OCI-M1 (cell line): ENCODE results near the gene MOG.

Source experiments
- DNase-seq: peaks from one replicate; lab custom pipeline; 2025; lab: John Stamatoyannopoulos, UW

Gene MOG

DNA sequence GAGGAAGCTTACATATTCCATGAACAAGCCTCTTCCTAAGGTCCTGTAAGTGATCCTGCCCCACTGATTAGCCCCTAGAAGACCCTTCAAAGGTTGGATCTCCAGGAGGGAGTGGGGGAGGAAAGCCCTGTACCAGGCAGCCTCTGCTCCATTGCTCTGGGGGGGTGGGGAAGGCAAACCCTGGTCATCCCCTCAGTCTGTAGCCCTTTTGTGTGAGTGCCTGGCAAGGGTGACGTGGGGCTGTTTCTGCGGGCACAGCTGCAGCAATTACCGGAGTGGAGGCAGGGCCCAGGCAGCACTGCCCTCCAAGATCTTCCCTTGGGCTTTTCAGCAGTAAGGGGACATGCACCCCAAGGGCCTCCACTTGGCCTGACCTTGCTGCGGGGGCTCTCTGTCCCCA, at the start of gene MOG:
TSS of gene MOG (plus strand) at position 295 of the 400 bp plus-strand sequence. CDS start 118 bp downstream, outside the sequence.
- no peak for DNase-seq

DNA sequence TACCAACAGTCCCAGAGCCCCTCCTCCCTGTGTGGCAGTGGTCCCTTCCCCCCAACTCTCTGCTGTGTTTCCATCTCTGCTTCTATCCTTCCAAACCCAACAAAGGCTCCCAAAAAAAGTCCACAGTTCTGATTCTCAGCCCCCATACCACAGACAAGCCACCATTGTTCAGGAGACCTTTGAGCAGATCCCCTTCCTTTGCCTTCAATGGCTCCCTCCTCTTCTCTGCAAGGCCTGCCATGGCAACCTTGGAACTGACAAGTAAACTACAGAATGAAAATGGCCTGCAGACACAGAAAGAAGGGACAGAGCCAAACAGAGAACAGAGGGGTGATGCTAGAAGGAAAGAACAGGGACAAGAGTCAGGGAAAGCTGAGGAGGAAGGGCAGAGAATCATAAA, 48.8 kb upstream of the MOG start:
- no peak for DNase-seq

DNA sequence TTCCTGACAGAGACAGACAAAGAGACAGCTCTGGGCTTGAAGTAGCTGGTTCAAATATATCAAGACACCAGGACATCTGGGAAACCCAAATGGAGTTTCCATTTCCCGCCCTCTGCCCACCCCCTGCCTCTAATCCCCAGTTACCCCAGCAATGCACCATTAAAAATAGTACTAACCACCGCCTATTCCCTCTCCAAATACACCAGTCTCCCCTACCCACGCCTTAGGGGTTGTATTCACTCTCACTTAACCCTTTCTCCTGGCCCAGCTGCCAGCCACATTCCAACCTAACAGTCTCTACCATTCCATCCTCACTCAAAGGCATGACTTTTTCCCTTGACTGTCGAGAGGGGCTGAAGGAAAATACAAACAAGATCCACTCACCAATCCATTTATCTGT, 46.4 kb upstream of the MOG start:
- no peak for DNase-seq

DNA sequence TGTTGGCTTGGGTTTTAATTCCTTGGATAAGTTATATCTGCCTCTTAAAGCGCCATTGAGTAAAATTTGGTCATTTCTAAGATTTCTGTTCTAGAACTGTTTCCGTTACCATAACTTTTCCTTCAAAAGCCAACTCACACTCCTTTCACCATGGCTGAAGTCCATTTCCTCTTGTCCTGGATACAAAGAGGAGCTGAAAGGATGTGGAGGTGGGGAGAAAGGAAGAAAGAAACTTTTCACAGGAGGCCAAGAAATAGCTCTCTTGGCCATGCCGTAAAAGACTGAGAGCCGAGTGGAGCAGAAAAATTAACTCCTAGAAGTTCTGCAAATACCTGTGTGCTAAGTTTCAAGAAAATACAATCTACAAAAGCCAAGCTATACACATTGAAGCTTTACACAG, 45.5 kb upstream of the MOG start:
- DNase-seq: no peak

DNA sequence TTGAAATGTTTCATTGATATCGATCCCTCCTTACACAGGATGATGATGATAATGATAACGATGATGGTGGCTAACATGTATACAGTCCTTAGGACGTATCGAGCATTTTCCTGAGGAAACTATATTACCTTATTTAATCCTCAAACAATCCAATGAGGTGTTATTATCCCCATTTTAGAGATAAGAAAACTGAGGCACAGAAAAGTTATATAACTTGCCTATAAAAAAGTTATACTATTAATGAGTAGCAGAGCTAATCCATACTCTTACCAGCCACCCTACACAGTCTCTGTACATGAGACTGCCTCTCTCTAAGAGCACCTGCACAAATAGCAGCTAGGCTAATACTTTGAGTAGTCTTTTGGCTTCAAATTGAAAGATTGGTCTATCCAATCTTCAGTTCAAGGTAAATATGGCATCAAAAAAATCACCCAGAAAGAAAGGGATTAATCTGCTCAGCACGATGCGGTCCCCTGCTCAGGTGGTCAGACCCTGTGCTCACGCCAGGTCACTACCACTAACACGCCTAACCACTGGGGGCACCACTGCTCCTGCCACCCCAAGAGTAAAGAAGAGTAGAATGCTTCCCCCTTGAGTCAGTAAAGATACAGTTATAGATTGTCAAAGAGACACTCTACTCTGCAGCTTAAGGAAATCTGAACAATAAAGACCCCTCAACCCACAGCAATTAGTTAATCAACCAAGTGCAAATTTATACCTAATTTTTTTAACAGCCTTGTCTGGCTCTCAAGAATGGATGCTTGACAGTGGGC, 38.9 kb upstream of the MOG start:
- peak; percentile 26 for DNase-seq

DNA sequence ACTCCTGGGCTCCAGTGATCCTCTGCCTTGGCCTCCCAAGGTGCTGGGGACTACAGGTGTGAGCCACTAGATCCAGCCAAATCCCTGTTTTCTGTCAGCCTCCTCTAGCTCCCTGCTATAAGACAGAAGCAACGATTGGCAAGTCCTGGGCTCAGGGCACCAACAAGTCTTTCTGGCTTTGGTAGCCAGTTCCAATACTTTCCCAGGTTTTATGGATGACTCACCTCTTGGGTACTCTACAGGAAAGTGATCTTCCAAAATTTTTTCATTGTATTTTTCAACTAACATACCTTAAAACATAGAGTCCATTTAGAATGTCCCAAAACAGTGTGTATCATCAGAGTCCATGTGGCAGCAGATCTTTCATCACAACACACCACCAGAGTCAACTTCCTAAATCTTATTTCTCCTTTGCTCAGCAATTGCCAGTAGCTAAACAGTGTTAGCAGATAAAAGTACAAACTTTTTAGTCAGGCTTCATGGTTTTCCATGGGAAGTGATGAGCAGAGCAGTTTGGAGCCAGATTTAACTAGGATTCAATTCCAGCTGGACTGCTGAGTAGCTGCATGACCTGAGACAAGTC, 37.2 kb upstream of the MOG start:
- DNase-seq: no peak

DNA sequence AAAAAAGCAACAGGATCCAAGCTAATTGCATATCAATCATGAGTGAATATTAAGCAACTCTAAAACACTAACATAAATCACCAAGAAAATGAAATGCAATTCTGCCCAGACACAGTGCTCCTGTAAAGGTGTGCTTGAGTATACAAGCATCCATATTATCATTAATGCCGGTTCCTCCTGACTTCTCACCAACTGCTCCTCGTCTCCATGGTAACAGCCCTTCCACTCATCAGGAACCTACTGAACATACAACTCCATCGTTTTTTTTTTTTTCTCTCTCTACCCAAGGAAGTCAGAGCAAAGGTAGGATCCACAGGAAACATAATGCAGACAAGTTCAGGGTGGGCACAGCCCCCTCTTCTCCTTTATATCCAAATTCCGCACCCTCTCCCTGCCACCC, 36.3 kb upstream of the MOG start:
- no peak for DNase-seq

DNA sequence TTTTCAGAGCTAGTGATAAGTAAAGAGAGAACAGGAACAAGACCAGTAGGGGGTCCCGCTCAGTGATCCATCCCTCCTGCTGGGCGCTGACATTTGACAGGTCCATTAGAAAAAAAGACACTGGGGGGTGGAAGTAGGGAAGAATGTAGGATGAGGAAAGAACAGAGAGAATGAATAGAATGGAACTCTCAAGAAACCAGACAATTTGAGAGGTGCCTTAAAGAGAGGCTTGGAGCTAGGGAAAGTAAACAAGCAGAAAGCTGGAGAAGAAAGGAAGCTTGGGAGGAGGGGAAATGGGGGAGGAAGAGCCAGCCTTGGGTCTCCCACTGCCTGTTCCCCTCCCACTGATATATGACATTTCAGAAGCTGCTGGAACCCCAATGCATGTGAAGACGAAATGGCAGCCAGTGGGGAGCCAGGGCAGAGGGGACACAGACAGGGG, 32.4 kb upstream of the MOG start:
- no peak for DNase-seq

DNA sequence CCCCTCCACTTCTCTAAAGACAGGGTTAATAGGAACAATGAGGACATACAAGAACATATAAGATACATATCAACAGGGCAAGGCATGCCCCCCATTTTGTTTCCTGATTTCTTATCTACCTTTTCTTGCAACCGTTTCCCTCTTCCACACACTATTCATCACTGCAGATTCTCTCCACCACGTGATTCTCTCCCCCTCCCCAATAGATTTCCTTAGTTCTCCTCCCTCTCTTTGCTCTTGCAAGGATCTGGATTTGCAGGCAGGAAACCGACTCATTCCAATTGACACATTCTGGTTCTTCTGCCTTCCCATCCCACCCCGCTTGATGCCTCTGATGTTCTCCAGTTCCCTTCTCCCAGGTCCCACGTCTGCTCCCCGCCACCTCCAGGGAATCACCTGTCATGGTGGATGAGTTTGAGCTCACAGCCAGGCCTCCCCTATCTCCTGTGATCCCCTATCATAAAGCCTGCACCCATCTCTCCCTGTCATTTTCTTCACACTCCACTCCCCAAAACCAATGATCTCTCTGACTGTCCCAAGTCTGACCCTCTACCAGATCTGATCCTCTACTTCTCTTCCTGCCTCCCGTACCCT, 31.5 kb upstream of the MOG start:
- no peak for DNase-seq

DNA sequence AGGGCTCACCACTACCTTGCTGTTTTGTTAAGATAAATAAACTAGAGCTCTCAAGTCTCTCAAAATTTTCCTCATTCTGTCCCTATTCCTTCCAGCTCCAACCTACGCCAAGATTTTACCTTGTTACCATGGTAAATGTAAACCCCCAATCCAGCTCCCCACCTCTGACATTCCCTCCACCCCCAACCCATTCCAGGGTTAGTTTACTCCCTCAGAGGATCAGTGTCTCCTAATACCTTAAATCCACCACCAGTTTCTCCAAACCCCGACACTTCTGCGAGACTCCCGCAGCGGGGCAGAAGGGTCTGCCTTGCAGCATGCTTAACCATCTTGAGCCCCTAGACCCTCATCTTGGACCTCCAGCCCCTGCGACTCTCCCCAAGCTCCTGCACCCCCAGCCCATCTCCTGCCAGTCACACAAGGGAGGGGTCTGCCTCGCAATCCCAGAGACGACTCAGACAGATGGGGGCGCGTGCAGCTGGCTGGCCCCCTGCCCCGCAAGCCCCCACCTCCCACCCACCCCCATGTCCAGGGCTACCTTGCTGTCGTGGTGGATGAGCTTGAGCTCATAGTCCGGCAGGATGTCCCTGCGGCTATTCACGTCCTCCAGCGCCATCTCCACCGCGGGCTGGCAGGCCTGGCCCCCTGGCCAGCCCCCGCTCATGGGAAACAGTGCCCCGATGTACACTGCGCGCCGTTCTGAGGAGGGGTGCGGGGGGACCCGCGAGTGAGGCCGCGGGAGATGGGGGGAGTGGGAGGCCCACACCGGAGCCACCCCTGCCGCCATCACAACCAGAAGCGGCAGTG, 29.7 kb upstream of the MOG start:
- DNase-seq: no peak

DNA sequence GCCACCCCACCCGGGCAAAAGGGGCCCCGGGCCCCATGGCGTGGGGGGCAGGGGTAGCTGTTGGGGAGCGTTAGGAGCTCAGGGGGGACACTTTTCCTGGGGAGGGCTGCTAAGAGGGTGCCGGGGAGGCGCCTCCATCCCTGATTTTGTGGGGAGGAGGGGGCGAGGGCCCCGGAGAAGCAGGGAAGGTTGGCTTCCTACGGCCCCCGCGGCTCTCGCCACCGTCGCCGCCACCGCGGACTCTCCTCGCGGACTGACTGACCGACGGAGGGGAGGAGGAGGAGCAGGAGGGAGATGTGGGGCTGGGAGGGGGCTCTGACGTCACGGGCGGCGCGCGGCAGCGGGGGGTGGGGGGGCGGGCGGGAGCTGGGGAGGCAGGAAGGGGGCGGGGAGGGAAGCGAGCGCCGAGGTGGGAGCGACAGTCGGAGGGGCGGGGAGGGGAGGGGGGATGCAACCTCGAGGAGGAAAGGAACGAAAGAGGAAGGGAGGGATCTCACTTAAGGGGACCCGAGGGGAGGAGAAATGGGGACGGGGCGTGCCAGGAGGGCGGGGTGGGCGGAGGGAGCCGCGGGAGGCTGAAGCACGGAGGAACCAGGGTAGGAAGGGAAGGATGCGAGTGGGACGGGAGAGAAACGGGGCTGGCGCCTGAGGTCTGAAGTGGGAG, 29.0 kb upstream of the MOG start:
- DNase-seq: peak; percentile 67

DNA sequence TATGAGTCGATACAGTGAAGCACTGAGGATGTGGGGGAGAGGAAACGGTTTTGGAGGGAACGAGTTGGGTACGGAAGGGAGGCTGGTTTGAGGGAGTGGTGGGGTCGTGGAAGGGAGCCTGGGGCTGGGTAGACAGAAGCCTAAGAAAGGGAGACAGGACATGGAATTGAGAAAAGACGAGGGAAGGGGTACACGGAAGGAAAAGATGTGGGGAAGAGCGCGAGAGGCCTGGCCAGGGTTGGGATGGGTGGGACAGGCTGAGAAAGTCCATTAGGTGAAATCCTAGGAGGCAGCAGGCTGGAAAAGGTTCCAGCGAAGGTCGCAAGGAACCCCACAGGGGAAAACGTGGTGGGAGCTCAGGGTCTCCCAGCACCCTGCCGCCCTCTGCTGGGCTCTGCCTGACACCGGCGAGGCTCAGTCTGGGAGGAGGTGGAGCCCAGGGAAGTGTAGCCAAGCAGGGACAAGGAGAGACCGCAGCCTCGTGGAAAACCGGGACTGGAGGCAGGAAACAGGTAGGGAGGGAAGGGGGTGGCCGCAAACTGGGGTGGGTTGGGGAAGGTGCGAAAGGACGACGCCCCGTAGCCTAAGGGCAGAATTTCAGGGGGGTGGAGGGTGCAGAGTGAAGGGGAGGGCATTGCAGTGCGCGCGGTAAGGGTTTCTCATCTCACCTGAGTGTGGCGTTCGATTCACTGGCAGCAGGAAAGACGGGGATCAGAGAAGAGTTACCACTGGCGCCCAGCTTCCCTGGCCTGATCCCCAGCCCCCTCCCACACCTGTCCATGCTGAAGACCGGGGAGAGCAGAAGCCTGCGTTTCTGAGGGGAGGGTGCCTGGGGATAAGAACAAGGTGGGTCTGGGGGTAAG, 28.2 kb upstream of the MOG start:
- DNase-seq: peak; percentile 85

DNA sequence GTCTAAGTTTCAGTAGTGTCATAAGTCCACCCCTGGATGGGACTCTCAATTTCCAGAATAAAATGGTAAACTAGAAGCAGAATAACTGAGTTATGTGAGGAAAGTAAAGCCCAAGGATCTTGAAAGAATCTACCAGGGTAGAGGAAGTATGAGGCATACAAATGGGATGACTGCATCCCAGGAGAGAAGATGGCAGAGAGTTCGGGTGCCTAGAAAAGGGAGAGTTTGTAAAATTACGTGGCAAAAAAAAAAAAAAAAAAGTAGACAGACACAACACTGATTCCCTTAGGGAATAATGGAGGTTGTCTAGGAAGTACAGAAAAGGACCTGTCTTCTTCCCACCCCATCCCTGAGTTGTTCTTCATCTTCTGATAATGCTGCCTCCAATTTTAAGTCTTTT, 27.3 kb upstream of the MOG start:
- DNase-seq: no peak

DNA sequence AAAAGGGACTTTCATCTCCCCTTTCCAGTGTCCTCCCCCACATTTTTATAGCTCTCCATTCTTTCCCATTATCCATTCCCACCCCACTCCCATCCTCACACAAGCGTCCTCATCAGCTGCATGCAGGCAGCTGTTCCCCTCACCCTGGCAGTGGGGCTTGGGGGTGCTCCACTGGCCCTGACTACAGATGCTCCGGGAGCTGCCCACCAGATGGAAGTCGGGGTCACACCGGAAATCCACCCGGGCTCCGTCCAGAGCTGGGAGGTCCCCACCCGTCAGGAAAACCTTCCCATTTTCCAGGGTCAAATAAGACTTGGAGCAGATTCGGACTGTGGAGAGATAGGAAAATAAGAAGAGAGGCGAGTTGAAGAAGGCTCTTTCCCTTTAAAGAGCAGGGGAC, 26.6 kb upstream of the MOG start:
- DNase-seq: no peak

DNA sequence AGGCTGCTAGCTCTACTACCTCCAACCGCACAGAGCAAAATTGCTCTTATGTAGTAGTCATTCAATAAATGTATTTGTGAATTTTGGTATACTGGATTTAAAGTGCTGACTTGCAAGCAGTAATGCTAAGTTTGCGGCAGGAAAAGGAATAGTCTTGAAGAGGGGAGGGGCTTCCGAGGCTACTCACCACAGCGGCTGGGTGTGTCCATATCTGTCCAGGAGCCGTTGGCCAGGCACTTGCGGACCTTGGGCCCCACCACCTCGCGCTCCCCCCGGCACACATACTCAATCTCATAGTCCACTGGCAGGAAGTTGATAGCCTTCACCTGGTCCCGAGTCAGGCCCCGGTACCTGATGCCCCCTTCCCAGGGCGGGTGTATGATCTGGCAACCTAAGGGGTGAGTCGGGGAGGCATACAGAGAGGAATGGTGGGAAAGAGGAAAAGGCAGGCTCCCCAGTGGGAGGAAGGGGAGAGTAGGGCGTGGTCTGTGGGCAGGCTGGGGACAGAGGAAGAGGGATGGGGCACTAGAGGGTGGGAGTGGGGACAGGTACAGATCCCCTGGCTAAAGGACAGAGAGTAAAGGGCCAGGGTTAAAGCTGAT, 25.6 kb upstream of the MOG start:
- peak; percentile 78 for DNase-seq

DNA sequence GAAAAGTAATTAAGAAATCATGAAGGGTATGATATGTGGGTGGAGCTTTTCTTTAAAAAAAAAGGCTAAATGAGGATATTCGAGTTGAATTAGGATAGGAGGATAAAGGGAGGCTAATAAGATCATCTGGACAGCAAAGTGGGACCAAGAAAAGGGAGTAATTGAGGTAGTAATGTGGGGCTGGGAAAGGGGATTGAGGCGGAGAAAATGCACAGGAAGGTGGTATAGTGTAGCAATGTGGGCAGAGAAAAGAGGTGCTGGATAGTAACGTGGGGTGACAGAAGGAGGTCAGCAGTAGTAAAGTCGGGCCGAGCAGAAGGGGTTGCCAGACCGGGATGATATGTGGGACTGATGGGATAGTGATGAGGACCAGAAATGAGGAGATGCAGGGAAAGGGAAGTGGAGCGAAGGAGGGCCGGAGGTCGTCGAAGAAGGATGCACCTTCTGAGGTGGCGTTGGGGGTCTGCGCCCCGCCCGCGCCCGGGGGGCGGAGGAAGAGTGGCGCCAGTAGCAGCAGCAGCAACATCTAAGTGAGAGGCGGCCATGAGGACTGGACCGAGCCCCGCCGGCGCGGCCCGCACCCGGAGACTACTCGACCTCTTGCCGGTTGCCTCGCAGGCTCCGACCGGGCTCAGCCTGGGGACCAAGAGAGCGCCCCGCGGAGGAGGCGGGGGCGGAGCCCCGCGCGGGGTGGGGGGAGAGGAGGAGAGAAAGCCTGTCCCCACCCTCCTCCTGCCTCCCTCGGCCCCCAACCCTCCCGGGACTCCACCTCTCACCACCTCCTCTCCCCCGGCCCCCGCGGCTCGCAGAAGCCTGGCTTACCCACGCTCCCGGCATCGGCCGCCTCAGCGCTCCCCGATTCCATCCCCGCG, 24.8 kb upstream of the MOG start:
- peak; percentile 45 for DNase-seq

DNA sequence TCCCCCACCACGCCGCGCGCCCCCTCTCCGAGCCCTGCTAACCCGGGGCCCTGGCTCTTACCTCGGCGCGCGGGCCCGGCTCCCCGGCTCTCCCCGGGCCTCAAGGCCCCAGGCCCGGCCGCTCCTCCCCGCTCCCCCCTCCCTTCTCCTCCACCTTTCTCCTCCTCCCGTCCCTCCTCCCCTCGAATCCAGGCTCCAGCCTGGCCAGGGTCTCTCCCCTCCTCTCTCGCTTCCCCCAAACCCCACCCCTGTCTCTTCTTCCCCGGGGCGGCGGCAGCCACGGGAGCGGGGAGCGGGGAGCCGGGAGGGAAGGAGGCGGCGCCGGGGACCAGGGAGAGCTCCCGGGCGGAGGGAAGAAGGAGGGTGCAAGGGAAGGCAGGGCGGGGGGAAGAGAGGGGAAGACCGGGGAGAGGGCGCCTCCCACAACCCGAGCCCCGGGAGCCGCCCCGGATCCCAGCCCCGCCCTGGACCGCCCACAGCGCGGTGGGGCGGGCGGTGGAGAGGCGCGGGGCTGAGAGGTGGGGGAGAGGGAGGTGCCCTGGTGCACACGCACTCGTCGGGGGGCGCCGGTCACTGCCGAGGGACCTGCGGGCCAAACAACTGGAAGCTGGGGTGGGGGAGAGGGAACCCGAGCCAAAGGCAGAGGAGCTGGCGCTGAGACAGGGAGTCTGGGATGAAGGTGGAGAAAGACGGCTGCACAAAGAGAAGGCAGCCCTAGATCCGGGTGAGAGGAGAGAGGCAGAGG, 23.9 kb upstream of the MOG start, which contains the start of gene GABBR1:
TSS of gene GABBR1 (minus strand) at position 395 of the 745 bp plus-strand sequence. CDS start 798 bp downstream, outside the sequence.
- DNase-seq: peak; percentile 75

DNA sequence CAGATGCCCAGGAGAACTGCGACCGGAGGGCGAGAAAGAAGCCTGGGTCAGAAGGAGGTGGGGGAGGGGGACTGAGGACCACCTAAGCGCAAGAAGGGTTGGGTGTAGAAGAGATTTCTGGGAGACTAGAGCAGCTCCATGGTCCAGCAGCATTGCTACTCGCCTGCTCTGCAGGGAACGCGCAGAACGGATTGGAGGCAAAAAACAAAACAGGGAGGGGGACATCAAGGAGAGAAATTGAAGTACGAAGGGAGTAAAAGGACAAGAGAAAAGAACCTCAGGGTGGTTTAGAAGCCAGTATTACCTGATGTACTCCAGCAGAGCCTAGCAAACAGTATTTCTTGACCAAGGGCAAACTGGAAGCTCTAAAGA, 23.4 kb upstream of the MOG start:
- no peak for DNase-seq

DNA sequence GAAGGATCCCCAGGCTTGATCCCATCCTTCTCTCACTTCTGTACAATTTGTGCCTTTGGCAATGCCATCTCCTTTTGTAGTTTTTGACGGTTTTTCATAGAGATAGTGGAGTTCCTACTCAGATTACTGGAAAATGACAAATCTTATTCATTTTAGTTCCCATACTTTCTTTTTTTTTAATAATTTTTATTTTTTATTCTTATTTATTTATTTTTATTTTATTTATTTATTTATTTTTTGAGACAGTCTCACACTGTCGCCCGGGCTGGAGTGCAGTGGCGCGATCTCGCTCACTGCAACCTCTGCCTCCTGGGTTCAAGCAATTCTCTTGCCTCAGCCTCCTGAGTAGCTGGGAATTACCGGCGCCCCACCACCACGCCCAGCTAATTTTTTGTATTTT, 19.6 kb upstream of the MOG start:
- no peak for DNase-seq
